ENCODE results near the gene GBF1.
A peak's percentile ranks its signal among the peaks of the same experiment; 100 is the strongest.
"Not testable (repeated sequence)": the region's sequence is repeated elsewhere in the genome, so short reads cannot be mapped to it uniquely, and the experiment has no call there.

The GBF1 gene

DNA sequence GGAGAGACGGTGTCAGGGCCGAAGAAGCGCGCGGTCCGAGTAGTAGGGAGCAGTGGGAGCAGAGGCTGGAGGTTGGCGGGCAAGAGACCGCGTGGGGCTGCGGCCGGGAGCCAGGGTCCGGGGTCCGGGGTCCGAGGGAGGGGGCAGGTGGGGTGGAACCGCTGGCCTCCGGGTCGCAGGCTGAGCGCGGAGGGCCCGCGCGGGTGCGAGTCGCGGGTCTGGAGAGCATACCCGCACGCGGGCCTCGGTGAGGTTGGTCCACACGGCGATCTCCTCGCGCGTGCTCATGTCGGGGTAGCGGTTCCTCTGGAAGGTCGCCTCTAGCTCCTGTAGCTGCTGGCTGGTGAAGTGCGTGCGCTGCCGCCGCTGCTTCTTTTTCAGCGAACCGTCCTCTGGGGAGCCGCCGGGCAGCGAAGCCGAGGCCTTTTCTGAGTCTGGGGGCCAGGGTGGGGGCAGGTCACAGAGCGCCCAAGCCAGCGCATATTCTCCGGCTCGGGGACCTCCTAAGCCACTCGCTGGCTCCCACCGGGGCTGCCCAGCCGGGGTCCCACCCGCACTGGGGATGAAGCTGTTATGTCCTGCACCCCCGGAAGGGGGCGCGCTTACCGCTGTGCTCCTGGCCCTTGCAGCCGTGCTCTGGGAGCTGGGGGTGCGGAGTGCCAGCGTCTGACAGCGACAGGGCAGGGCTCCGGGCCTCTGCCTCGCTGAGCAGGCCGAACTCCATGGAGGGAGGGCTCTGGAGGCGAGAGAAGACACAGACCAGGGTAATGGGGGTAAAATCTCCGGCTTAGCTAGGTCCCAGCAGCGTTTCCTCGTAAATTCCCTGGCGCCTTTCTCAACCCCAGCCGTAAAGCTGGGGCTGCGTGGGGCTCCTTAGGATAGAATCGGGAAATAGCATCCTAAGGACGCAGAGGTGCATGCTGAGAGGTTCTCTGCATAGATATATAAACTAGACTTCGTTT is 13.7 kb upstream of the GBF1 start:
- DNase-seq (ENCODE audit: low read depth, low spot score), result peak; percentile 88

GRCh38 chr10:102233997-102234396 is 11.3 kb upstream of the GBF1 start:
- no peak for DNase-seq (ENCODE audit: low read depth, low spot score)

GRCh38 chr10:102234888-102235597 is 10.3 kb upstream of the GBF1 start:
- DNase-seq (ENCODE audit: low read depth, low spot score), result no peak

DNA sequence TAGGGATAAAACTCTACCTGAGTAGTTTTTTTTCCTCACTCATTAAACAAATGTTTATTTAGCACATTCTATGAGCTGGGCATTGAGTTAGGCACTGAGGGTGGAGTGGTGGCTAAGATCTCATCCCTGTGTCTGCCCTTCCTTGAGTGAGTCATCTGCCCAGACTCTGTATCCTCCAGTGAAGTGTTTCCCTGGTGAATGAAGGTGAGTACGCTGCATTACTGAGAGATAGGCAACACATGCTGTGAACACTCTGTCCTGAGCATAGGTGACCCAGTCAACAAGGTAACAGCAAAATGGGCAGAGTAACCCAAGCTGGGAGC is 9.8 kb upstream of the GBF1 start:
- DNase-seq (ENCODE audit: low read depth, low spot score), result no peak

GRCh38 chr10:102236006-102236405 is 9.3 kb upstream of the GBF1 start:
- DNase-seq (ENCODE audit: low read depth, low spot score), result no peak

GRCh38 chr10:102237711-102238252 is 7.5 kb upstream of the GBF1 start:
- DNase-seq (ENCODE audit: low read depth, low spot score), result no peak

DNA sequence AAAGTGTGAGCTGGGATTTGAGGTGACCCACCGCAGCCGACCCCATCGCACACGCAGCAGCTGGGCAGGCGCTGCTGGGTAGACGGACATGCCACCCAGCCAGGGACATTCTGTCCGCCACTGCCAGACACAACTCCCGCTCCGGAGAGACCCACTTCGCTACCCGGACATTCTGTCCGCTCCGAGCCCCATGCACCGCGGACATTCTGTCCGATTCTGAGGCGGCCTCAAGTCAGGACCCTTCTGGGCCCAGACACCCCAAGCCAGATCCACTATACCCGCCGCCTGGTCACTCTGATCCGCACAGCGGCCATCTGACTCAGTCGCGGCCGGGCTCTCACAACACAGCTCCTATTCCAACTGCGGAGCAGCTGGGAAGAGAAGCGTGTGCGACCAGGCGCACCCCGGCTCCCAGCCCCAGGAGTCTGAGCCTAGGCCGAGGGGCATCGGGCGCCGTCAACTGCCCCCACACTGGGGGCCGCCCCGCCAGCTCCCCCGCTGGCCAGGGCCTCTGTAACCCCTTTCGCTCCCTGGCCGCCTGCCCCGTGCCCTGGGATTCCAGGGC is 4.8 kb upstream of the GBF1 start:
- peak; percentile 30 for DNase-seq (ENCODE audit: low read depth, low spot score)

DNA sequence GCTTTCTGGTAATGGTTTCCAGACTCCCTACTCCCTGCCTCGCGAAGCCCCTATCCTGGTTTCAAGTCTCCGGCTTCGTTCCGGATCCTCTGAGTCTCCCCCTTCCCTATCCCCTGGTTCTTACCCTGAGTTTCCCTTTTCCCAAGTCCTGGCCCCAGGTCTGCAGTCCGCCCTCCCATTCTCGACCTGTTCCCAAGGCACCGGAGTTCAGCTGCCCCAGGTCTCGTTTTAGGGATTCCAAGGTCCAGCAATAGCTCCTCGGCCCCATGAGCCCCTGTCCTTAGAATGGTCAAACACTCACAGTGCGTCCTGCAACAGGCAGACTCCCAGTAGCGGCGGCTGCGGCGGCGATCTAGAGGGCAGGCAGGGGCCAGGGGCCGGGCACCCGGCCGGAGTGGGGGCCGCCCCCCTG is 4.3 kb upstream of the GBF1 start:
- no peak for DNase-seq (ENCODE audit: low read depth, low spot score)

DNA sequence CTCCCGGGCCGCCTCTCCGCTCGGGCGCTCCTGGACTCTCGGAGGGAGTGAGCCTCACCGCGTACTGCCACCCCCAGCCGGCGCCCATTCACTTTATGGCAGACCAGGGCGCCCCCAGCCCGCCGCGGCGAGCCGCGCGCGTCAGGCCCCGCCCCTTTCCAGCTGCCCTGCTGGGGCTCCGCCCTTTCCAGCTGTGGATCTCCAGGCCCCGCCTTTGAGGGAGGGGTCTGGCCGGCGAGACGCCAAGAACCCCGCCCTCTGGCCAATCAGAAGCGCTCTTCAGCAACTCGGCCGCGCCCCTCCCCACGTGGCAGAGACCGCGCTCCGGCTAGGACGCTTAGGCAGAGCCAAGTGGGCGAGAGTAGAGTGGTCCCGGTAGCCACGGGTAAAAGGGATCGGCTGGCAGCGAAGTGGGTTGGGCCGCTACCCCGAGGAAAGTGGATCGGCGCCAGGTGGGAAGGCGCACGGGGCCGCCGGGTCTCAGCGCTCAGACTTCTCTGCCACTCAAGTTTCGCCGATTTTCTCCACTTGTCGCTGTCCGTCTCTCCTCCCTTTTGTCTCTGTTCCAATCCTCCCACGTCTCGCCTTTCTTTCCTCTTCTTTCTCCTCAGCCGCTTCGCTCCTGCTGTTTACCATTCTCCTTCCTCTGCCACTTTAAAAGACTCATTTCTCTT is 3.8 kb upstream of the GBF1 start, which contains the start of gene PITX3:
Gene PITX3, minus strand, starts transcription at position 69 of the 674 bp plus-strand sequence. CDS start 9,432 bp downstream, outside the sequence.
- peak; percentile 95 for DNase-seq (ENCODE audit: low read depth, low spot score)

- no peak for DNase-seq (ENCODE audit: low read depth, low spot score)
Measured at GRCh38 chr10:102242118-102242485, 3.2 kb upstream of the GBF1 start.

- DNase-seq (ENCODE audit: low read depth, low spot score), result no peak
Measured at GRCh38 chr10:102243309-102243708, 2.0 kb upstream of the GBF1 start.

DNA sequence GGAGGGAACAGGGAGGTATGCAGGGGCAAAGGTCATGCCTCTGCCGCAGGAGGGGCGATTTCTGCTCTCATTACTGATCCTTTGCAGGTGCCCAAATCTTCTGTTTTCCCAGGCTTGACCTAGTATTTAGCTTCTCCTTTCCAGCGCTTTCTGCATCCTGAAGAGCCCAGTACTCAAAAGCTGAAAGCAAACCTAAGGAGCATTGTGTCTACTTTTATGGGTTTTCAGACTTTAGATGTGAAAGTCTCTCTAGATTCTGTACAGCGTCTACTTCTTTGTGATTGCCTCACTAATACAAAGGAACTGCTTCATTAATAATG is 560 bp downstream of the GBF1 start:
- DNase-seq (ENCODE audit: low read depth, low spot score), result no peak

- DNase-seq (ENCODE audit: low read depth, low spot score), result no peak
Measured at GRCh38 chr10:102246261-102246660, 929 bp downstream of the GBF1 start.

- DNase-seq (ENCODE audit: low read depth, low spot score), result no peak
Measured at GRCh38 chr10:102247734-102248133, 2.4 kb downstream of the GBF1 start.

DNA sequence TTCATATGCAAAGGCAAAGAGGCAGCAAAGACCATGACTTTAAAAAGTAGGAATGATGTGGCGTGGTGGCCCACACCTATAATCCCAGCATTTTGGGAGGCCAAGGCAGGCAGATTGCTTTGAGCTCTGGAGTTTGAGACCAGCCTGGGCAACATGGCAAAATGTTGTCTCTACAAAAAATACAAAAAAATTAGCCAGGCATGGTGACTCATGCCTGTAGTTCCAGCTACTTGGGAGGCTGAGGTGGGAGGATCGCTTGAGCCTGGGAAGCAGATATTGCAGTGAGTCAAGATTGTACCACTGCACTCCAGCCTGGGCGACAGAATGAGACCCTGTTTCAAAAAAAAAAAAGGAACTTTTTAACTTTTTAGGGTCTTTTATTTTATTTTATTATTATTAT is 7.2 kb downstream of the GBF1 start:
- DNase-seq (ENCODE audit: low read depth, low spot score), result not testable (repeated sequence)

DNA sequence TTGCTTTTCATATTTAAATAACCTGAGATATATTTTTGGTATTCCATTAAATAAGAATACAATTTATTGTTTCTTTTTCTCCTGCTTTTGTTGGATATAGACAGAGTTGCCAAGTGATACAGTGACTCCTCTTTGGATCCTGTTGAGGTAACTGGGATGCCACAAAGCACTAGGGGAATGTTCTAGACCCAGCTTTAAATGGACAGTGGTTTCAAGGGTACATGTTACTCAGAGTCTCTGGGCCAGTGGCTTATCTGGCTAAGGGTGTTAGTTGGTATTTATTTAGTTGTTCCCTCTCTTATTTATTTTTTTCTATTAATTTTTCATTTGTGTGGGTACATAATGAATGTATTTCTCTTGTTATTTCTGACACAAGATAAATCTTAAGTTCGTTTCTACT is 9.1 kb downstream of the GBF1 start:
- DNase-seq (ENCODE audit: low read depth, low spot score), result no peak

- DNase-seq (ENCODE audit: low read depth, low spot score), result no peak
Measured at GRCh38 chr10:102255404-102255803, 10.1 kb downstream of the GBF1 start.

- DNase-seq (ENCODE audit: low read depth, low spot score), result no peak
Measured at GRCh38 chr10:102261196-102261595, 15.9 kb downstream of the GBF1 start.

DNA sequence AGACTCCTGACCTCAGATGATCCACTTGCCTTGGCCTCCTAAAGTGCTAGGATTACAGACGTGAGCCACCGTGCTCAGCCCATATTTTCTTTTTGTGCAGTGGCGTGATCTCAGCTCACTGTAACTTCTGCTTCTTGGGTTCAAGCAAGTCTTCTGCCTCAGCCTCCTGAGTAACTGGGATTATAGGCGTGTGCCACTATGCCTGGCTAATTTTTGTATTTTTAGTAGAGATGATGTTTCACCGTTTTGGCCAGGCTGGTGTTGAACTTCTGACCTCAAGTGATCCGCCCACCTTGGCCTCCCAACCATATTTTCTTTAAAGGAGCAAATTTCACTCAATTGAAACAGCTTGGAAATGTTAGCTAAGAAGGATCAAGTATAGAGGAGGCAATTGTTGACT is 16.5 kb downstream of the GBF1 start:
- DNase-seq (ENCODE audit: low read depth, low spot score), result no peak

DNA sequence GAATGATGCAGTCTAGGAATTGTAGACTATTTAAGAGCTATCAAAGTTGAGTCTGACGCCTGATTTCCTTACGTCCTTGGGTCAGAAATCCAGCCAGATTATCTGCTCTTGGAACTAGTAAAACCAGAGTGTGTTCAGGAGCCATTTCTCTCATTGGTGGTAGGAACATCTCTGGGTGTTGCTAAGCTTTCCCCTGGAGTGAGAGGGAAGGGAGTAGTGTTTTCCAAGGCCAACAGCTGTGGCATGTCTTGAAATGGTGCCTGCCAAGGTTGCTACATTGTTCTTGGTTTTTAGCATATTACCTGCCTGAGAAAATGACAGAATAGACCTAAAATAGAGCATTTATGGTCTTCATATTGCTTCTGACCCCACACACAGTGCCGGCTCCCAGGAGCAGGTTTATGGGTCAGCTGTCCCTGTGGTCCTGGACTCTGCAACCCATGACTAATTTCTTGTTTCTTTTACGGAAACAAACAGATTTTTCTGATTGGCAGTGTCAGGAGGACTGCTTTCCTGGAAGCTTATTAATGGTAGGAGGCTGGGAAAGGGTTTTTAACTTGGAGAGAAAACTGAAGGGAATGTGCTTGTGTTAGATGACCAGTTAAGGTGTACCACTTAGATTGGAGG is 17.5 kb downstream of the GBF1 start:
- DNase-seq (ENCODE audit: low read depth, low spot score), result no peak

DNA sequence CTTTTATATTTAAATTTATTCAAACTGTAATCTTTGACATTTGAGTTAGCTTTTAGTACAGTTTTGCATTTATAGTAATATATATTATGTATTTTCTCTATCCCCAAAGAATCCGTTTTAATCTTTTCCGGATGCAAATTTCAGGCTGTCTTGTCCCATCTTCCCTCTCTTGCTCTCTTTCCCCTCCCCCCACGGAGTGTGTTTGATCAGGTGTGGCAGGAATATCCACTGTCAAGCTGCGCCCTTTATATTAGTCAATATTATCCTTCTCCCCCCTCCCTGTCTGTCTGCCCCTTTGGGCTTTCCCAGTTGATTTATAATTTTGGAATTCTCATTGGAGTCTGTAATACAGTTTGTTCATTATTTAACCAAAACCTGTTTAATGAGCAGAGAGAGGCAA is 19.0 kb downstream of the GBF1 start:
- no peak for DNase-seq (ENCODE audit: low read depth, low spot score)
